CD4-positive, alpha-beta T cell treated with Interleukin-6 for 4 hours (primary cell): Measurements from ENCODE around the gene NTHL1.
"Not testable (repeated sequence)": the region's sequence is repeated elsewhere in the genome, so short reads cannot be mapped to it uniquely, and the experiment has no call there.

Source experiments
- DNase-seq: peaks from one replicate; pipeline ENCODE4 v3.0.0-alpha.2; 2020; ENCODE audit warnings: mixed read lengths

Gene NTHL1

DNA sequence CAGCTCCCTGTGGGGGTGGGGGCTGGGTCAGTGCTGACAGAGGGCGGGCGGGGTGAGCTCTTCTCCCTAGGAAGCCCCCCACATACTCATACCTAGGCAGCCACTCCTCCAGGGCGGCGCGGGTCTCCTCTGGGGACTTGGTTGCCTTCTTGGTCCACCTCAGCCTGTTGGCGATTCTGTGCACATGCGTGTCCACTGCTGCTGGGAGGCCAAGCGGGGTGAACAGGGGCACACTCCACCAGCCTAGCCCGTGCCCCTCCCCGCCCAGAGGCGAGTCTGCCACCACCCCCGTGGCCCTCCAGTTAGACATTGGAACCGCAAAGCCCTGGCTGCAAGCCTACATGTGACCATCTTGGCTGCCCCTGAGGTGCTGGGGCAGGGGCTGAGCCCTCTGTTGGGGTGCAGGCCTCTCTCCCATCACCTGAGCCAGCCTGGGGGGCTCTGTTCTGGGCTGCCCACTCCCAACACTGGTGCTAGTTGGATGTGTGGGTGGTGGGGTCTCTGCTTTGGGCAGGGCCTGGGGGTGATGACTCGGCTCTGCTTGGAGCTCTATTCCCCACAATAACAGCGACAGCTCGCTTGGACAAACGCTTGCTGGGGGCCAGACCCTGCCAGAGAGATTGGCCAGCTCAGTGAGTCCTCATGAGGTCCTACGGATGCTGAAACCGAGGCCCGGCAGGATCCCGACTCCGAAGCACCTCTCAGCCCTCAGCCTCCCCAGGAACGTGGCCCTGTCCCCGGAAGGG, 7.4 kb downstream of the NTHL1 start:
- no peak for DNase-seq

- no peak for DNase-seq
Observed at GRCh38 chr16:2039274-2040031, 8.2 kb downstream of the NTHL1 start.

DNA sequence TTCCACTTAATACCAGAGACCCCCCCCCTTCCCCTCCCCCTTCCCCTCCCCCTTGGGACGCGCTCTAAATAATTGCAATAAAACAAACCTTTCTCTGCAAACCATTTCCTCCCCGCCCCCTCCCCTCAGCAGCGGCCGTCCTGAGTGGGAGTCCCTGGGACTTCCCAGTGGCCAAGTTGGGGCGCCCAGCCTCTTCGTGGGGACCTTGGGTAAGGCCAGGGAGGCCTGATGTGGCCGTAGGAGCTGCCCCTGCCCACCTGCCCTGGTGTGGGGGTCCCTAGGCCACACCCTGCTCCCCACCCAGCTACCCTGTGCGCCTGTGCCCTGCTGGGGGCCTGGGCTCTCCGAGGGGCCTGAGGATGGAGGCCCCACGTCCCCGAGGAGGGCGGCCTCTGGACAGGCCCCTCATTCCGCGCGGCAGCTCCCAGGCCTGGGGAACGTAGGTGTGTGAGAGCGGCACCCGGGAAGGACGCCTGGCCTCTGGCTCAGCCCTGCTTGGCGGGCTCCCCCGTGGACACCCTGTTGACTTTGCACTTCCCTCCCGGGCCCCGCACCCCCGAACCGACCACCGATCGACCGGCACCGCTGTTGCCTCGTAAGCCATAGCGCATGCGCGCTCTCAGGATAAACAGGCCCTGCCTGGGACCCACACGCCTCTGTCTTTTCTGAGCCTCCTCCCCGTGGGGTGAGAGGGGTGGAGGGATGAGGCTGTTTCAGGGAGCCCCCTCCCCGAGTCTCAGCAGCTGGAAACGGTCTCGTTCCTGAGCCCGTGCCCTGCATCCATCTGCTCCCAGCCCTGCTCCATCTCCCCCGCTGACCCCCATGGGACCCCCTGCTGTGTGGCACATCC, 9.0 kb downstream of the NTHL1 start:
- DNase-seq, result no peak

DNA sequence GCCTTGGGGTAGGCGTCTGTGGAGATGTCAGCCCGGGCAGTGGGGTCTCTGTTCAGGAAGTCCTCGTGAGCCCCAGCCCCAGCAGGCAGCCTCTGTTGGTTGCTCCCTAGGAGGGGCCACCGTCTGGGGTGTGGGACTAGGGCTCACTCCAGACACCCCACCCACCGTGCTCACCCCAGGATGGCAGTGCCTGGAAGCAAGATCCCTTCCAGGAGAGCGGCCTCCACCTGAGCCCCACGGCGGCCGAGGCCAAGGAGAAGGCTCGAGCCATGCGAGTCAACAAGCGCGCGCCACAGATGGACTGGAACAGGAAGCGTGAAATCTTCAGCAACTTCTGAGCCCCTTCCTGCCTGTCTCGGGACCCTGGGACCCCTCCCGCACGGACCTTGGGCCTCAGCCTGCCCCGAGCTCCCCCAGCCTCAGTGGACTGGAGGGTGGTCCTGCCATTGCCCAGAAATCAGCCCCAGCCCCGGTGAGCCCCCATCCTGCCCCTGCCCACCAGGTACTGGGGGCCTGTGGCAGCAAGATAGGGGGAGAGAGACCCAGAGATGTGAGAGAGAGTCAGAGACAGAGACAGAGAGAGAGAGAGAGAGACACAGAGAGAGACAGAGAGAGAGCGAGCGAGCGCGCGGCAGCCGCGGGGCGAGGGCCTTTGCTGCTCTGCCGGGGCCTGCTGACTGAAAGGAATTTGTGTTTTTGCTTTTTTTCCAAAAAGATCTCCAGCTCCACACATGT, 9.8 kb downstream of the NTHL1 start:
- no peak for DNase-seq

- no peak for DNase-seq
Observed at GRCh38 chr16:2037115-2037514, 10.5 kb downstream of the NTHL1 start.

- no peak for DNase-seq
Observed at GRCh38 chr16:2036200-2036966, 11.3 kb downstream of the NTHL1 start.

DNA sequence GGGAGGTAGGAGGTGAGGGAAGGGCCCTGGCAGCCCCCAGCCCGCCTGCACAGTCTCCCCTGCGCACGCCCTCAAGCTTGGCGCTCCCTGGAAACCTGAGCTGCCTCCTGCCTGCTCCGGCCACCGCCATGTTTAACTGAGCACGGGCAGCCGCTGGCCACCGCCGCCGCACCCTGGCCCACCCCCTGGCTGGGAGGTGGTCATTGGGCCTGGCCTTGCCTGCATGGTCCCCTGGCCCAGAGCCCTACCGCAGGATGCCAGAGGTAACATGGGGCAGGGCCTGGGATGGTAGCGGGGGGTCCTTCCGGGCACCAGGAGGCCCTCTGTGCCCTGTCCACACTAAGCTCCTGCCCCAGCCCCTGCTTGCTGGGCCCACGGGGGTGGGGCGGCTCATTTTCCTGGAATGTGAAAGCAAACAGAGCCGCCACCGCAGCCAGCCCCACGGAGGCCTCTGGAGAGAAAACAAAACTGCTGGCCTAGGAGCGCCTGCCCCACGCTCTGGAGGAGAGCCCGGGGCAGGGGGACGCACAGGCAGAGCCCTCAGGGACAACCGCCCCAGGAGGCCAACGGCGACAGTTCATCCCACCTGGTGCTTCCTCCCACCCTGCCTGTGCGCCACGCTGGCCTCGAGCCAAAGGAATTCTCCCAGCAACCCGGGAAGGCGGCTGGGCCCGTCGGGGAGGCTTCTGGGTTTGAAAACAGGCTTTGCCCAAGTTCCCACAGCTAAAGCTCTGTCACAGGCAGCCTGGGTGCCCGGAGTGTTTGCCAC, 12.0 kb downstream of the NTHL1 start:
- DNase-seq, result no peak

DNA sequence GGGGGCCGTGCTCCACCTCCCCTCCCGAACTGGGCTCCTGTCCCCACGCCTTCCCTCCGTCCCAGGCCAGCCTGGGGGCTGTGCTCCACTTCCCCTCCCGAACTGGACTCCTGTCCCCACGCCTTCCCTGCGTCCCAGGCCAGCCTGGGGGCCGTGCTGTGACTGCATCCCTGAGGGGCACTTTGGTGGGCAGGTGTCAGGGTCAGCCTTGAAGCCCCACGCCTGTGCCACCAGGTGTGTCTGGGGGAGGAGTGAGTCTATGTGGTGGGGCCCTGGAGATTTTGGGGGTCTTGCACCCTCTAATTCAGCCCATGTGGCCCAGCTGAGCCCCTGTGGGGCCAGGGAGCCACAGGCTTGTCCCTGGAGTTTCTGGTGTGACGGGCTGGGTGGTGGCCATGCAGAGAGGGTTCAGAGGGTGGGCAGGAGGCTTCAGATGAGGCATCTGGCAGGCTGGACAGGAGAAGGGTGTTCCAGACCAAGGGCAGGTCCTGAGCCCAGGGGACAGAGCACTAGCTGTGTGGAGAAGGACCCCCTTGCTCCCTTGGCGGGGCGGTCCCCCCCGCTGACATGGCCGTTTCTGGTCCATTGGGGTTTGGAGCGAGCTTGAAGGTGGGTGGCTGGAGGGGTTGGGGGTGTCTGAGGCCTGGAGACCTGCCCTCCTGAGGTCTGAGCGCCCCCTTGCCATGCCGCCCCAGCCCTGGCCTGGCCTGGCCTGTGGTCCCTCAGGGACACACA, 12.8 kb downstream of the NTHL1 start:
- no peak for DNase-seq

- DNase-seq, result not testable (repeated sequence)
Observed at GRCh38 chr16:2033909-2034695, 13.5 kb downstream of the NTHL1 start.

DNA sequence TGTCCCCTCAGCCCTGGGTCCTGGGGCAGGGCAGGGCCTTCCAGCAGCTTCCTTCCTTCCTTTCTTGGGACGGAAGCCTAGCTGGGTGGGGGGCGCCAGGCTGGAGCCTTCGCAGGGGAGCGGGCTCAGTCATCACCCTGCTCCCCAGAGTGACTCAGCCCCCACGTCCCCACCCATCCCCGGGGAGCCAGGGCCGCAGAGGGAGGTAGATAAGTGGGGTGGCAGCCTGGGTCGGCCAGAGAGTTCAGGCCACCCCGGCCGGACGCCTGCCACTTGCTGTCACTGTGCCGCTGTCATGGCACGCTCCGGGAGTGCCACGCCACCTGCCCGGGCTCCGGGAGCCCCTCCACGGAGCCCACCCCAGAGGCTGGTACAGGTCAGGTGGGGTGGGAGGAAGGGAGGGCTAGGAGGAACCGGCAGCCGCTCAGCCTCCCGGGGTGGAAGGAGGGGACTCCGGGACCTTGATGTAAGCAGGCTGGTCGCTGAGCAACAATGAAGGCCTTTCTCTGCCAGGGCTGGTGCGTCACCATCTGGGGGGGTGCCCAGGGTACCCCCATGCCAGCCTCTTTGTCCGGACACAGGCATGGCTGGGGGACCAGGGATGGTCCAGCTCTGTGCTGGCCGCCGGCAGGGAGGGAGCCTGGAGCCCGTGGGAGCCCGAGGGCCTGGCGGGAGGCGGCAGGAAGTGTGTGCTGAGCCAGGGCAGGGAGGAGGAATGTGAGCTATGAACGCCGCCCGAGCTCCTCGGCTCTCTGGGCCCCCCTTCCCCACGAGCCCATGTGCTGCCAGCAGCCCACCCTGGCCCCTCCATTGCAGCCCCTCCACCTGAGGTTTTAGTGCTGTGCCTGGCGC, 14.4 kb downstream of the NTHL1 start:
- DNase-seq, result no peak

DNA sequence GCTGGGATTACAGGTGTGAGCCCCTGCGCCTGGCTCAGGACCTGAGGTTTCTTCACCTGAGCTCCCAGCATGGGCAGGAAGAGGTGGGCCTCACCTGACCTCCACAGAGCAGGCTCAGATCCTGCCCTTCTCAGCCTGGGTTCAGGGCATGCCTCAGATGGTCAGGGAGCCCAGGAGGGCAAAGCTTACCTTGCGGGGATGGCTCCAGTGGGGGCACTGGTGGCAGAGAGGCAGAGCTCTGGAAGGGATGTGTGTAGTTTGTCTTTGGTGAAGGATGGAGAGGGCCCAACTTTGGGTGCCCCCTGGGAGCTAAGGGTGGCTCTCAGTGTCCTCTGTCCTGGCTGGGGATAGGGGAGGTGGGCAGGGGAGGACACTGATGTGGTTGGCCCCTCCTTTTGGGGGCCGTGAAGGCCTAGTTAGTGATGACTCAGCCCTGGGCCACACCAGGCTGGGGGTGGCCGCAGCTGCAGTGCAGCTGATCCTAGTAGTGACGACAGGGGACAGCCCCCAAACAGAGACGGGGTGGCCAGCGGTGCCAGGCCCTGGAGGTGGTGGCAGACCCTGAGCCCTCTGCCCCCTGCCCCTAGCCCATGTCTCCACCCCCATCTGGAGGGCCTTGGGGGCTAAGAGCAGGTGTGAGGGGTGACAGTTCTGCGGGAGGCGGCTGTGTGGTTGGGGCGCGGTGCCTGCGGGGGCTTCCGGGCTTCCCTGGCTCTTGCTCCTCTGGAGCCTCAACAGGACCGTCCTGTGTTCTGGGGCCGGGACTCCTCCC, 15.2 kb downstream of the NTHL1 start:
- DNase-seq, result no peak

GRCh38 chr16:2031081-2031577, 16.5 kb downstream of the NTHL1 start:
- DNase-seq, result no peak

DNA sequence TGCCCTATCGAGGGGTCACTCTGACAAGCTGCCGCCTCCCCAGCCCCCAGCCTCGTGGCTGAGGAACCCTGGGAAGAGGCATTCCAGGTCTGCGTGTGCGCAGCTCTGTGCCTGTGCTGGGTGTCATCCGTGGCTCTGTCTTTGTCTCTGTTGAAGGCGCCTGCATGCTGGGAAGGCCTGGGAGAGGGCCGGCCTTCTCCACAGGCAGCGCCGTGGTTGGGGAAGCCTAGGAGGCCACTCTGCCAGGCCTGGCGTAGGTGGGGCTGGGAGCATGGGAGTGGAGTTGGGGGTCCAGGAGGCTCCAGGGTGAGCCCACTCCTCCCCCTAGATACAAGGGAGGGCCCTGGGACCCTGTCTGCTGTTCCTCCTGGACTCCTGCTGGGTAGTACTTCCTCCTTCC, 17.6 kb downstream of the NTHL1 start:
- no peak for DNase-seq

DNA sequence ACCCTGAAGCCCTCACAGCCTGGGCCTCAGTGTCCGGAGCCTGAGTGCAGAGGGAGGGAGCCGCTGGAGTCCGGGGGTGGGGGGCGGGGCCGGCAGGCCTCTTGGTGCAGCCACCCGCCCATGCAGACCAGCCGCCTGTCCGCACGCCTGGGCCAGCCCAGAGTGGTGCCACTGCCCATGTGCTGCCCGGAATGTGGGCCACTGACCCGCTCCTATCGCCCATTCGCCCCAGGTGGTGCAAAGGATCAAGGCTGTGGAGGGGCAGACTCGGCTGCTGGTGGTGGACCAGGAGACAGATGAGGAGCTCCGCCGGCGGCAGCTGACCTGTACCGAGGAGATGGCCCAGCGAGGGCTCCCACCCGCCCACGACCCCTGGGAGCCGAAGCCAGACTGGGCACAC, 18.3 kb downstream of the NTHL1 start:
- DNase-seq, result no peak

DNA sequence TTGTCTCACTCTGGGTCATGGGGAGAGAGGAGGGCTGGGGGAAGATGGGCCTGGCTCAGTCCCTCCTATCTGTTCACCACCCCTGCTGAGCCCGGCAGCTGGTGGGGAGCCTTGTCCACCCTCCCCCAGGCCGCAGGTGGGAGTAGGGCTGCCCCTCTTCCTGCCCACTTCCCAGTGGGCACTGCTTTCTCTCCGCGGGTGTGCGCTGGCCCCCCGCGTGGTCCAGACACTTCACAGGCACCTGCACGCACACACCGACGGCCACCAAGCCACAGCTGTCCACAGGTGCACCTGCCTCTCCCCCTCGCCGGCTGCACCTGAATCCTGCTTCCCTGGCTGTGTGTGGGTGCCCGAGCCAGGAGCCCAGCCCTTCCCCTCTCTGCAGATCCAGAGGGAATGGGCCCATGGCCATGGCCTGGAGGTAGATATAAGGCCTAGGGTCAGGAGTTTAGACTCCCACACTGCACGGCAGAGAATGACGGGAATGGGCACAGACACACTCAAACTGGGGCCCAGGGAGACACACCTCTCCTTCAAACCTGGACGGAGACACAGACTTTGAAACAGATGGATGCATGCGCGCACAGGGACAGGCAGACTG, 18.9 kb downstream of the NTHL1 start:
- DNase-seq, result no peak

GRCh38 chr16:2028146-2028545, 19.5 kb downstream of the NTHL1 start:
- DNase-seq, result no peak
